ENCODE measurements around the gene POLR2A. TPM values are rescaled to one million over a fixed set of nuclear protein-coding genes. Genes with fewer than 3 reads are reported as not detected.

POLR2A gene
- total RNA-seq, 1 donor from 2014 or later, result 91.3 TPM

DNA sequence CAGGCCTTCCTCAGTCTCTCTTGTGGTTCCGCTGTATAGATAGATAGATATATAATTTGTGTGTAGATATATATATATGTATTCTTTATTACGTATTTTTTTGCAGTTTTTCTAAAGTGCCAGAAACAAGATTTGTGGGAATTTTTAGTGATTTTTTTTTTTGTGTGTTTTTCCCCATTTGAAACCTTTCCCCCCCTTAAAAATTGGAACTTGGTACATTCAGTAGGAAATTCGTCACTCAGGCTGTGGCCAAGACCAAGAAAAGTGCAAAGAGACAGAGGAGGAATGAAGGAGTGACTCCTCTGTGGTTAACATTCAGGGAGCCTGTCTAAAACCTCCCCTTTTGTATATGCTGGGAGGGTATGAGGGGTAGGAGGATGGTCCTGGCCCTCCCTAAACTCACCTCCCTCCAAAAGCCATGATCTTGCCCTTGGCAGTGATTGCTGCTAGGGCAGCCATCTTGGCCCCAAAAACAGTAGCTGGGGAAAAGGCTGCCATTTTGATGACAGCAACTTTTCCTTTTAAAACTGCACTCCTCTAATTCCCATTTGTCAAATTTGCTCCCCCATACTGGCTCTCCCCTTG lies 24.1 kb upstream of the POLR2A start:
- H3K36me3 ChIP-seq (ENCODE audit: control insufficient read depth in 3 of 3, insufficient read depth in 3 of 3, low read length in 3 of 3), result peaks cover 25 to 29% (median 29%) of the 10 kb centered on the region in 3 donors
- H3K27me3 ChIP-seq (ENCODE audit: control insufficient read depth in 3 of 3, insufficient read depth in 3 of 3, low read length in 3 of 3), result no peaks in the 10 kb centered on the region
- H3K9me3 ChIP-seq (ENCODE audit: control insufficient read depth in 3 of 3, low read length in 3 of 3), result no peaks in the 10 kb centered on the region
- H3K4me1 ChIP-seq (ENCODE audit: control insufficient read depth in 3 of 3, insufficient read depth in 3 of 3, low read length in 3 of 3), result peaks cover 4 to 13% (median 7%) of the 10 kb centered on the region in 3 donors
- no peak overlapping the region for H3K9ac ChIP-seq (ENCODE audit: low read depth in 1 of 3, low read length in 3 of 3)
- H3K4me3 ChIP-seq (ENCODE audit: low read length in 3 of 3), result no peak overlapping the region
- no peak overlapping the region for H3K27ac ChIP-seq (ENCODE audit: low read depth, low read length)

DNA sequence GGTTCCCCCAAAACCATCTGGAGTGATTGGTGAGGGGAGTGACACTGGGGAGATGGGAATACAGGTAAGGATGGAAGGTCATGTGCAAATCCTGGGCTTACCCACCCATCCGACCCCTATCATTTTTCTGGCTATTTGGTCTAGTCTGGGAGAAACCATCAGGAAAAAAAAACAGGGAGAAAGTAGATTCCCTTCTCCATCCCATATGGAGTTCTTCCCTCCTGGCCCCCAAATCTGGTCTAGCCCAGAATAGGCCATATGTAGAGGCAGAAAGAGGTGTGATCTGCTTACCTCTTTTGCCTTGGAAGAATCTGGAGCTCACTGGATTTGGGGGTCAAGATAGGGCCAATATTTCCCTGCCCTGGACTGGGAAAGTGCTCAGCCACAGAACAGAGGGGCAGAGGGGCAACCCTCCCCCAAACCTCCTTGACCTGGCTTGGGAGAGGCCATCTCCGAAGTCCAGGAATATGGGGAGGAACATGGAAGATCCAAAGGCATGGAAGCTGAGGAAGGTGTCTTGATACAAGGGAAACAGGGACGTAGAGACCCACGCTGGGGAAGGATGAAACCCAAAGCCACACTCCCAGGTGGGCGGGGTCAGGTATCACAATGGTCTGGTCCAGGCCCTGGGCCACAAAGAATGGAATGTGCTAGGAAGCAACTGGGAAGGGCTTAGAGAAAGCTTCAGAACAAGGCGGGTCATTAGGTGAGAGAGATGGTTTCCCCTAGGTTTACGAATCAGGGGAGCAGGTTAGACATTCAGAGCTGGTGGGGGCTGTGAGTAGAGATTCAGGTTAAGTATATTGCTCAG lies 23.1 kb upstream of the POLR2A start:
- Histone ChIP-seq H3K4me1 (ENCODE audit: control insufficient read depth in 3 of 3, insufficient read depth in 3 of 3, low read length in 3 of 3) (peaks cover 5 to 11% (median 5%) of the 10 kb centered on the region in 3 donors), H3K9me3 (ENCODE audit: control insufficient read depth in 3 of 3, low read length in 3 of 3) (no peaks in the 10 kb centered on the region), H3K4me3 (ENCODE audit: low read length in 3 of 3) (no peak overlapping the region), H3K9ac (ENCODE audit: low read depth in 1 of 3, low read length in 3 of 3) (no peak overlapping the region), H3K36me3 (ENCODE audit: control insufficient read depth in 3 of 3, insufficient read depth in 3 of 3, low read length in 3 of 3) (peaks cover 28 to 31% (median 28%) of the 10 kb centered on the region in 3 donors), H3K27ac (ENCODE audit: low read depth, low read length) (no peak overlapping the region), H3K27me3 (ENCODE audit: control insufficient read depth in 3 of 3, insufficient read depth in 3 of 3, low read length in 3 of 3) (no peaks in the 10 kb centered on the region)

DNA sequence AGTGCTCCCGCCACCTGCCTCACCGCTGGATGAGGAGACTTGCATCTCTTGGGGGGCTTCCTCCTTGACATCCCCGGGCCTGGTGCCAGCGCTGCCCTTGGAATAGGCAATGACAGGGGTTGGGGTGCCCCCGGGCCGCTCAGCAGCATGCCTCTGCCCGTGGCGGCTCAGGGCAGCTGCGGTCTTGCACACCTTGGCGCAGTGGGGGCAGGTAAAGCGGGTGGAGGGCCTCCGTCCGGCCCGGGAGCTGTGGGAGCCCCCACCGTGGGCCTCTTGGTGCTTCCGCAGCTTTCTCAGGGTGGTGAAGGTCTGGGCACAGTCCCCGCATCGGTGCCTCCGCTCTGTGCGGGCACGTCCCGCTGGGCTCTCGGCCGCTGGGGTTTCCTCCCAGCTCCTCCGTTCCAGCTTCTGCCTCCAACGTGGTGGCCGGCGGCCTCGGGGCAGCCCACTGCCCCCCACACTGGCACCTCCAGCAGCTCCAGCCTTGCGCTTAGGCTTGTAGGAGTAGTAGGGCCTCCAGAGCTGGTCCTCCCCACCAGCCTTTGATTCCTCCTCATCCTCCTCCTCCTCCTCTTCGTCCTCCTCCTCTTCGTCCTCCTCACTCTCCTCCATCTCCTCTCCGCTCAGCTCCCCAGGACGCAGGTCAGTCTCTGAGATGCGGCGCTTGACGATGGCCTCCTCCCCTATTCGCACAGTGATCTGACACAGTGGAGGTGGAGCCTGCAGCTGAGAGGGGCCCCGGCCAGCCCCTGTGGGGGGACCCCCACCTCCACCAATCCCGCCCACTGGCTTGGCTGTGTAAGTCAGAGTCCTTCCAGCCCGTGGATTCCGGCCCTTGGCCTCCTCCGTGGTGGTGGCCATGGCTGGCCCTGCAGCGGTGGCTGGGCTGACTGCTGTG lies 21.4 kb upstream of the POLR2A start:
- Histone ChIP-seq H3K27ac (ENCODE audit: low read depth, low read length) (no peak overlapping the region), H3K27me3 (ENCODE audit: control insufficient read depth in 3 of 3, insufficient read depth in 3 of 3, low read length in 3 of 3) (no peaks in the 10 kb centered on the region), H3K9ac (ENCODE audit: low read depth in 1 of 3, low read length in 3 of 3) (no peak overlapping the region), H3K9me3 (ENCODE audit: control insufficient read depth in 3 of 3, low read length in 3 of 3) (no peaks in the 10 kb centered on the region), H3K4me3 (ENCODE audit: low read length in 3 of 3) (no peak overlapping the region), H3K4me1 (ENCODE audit: control insufficient read depth in 3 of 3, insufficient read depth in 3 of 3, low read length in 3 of 3) (peaks cover 17 to 21% (median 21%) of the 10 kb centered on the region in 3 donors), H3K36me3 (ENCODE audit: control insufficient read depth in 3 of 3, insufficient read depth in 3 of 3, low read length in 3 of 3) (peaks cover 23 to 28% (median 26%) of the 10 kb centered on the region in 3 donors)

DNA sequence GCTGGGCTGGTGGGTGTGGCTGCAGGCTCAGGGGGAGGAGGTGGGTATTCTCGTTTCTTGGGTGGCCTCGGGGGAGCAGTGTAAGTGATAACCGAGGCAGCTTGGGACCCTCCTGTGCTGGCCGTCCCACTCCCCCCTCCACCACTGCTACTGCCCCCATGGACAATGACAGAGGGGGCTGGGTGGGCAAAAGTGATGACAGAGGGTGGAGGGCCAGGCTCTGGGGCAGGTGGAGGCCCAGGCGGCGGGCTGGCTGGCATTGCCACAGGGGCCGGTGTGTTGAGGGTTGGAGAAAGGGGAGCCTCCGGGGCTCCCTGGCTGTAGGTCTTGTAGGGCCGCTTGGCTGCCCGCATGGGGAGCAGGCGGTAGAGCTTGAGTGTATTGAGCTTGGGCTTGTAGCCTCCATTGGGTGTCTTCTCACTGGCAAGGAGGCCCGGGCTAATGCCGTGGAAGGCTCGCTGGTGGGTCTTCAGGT lies 20.8 kb upstream of the POLR2A start:
- Histone ChIP-seq H3K9ac (ENCODE audit: low read depth in 1 of 3, low read length in 3 of 3) (no peak overlapping the region), H3K36me3 (ENCODE audit: control insufficient read depth in 3 of 3, insufficient read depth in 3 of 3, low read length in 3 of 3) (peaks cover 23 to 29% (median 25%) of the 10 kb centered on the region in 3 donors), H3K4me1 (ENCODE audit: control insufficient read depth in 3 of 3, insufficient read depth in 3 of 3, low read length in 3 of 3) (peaks cover 18 to 24% (median 21%) of the 10 kb centered on the region in 3 donors), H3K9me3 (ENCODE audit: control insufficient read depth in 3 of 3, low read length in 3 of 3) (no peaks in the 10 kb centered on the region), H3K4me3 (ENCODE audit: low read length in 3 of 3) (no peak overlapping the region), H3K27me3 (ENCODE audit: control insufficient read depth in 3 of 3, insufficient read depth in 3 of 3, low read length in 3 of 3) (no peaks in the 10 kb centered on the region), H3K27ac (ENCODE audit: low read depth, low read length) (no peak overlapping the region)

DNA sequence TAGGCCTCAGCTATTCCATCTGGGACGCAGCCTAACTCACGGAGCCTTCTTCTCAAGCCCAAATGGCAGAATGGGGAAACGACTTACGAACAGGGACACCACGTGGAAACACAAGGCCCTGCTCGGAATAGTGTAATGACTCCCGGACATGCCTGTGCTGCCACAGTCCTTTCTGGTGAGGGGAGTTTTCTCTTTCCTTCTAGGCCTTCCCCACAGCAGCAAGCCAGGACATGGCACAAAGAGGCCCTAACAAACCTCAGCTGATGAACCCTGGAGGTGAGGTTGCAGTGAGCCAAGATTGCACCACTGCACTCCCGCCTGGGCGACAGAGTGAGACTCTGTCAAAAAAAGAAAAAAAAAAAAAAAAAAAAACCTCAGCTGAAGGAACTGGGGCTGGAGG lies 20.1 kb upstream of the POLR2A start:
- Histone ChIP-seq H3K27ac (ENCODE audit: low read depth, low read length) (no peak overlapping the region), H3K36me3 (ENCODE audit: control insufficient read depth in 3 of 3, insufficient read depth in 3 of 3, low read length in 3 of 3) (peaks cover 23 to 31% (median 25%) of the 10 kb centered on the region in 3 donors), H3K9me3 (ENCODE audit: control insufficient read depth in 3 of 3, low read length in 3 of 3) (no peaks in the 10 kb centered on the region), H3K9ac (ENCODE audit: low read depth in 1 of 3, low read length in 3 of 3) (no peak overlapping the region), H3K4me3 (ENCODE audit: low read length in 3 of 3) (no peak overlapping the region), H3K27me3 (ENCODE audit: control insufficient read depth in 3 of 3, insufficient read depth in 3 of 3, low read length in 3 of 3) (no peaks in the 10 kb centered on the region), H3K4me1 (ENCODE audit: control insufficient read depth in 3 of 3, insufficient read depth in 3 of 3, low read length in 3 of 3) (peaks cover 18 to 24% (median 21%) of the 10 kb centered on the region in 3 donors)

DNA sequence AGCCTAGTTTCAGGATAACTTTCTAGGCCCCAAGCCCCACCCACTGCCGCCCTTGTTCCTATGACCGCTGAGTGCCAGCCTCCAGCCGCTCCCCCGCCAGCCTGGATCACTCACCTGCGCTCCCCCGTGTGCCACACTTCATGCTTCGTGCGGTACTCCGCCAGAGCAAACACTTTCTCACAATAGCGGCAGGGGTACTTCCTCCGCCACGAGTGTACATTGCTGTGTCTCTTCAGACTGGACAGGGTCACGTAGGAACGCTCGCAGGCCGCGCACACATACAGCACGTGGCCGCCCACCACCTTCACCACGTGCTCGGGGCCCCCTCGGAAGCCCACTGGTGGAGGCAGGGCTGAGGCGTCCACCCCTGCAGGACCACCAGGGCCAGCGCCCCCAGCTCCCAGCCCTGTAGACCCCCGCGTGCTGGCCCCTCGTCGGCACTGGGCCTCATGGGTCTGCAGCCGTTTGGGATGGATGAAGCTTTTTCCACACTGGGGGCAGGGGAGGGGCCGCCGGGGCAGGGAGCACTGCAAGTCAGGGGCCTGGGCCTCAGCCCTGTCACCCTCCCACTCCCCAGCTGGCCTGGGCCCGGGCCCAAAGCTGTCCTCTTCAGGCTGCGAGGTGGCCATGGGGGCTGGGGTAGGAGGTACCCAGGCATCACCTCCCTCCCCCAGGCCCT lies 18.4 kb upstream of the POLR2A start:
- H3K4me1 ChIP-seq (ENCODE audit: control insufficient read depth in 3 of 3, insufficient read depth in 3 of 3, low read length in 3 of 3), result peaks cover 21 to 25% (median 24%) of the 10 kb centered on the region in 3 donors

DNA sequence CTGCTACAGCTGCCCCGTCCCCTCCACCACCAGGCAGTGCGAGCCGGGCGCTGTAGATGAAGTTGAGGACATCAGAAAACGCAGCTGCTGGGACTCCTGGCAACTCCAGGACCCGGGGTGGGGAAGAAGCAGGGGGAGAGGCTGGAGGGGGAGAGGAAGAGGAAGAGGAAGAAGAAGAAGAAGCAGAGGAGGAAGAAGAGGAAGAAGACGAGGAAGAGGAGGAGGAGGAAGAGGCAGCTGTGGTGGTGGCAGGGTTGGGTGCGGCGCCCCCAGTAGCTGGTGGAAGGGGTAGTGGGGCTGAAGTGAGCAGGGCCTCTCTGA lies 17.9 kb upstream of the POLR2A start:
- no peak overlapping the region for H3K4me3 ChIP-seq (ENCODE audit: low read length in 3 of 3)
- H3K4me1 ChIP-seq (ENCODE audit: control insufficient read depth in 3 of 3, insufficient read depth in 3 of 3, low read length in 3 of 3), result peaks cover 22 to 26% (median 25%) of the 10 kb centered on the region in 3 donors
- peak overlapping the region; percentile 77 for H3K27ac ChIP-seq (ENCODE audit: low read depth, low read length)
- no peaks in the 10 kb centered on the region for H3K27me3 ChIP-seq (ENCODE audit: control insufficient read depth in 3 of 3, insufficient read depth in 3 of 3, low read length in 3 of 3)
- peaks cover 23 to 31% (median 25%) of the 10 kb centered on the region in 3 donors for H3K36me3 ChIP-seq (ENCODE audit: control insufficient read depth in 3 of 3, insufficient read depth in 3 of 3, low read length in 3 of 3)
- H3K9me3 ChIP-seq (ENCODE audit: control insufficient read depth in 3 of 3, low read length in 3 of 3), result no peaks in the 10 kb centered on the region
- H3K9ac ChIP-seq (ENCODE audit: low read depth in 1 of 3, low read length in 3 of 3), result peak overlapping the region; percentile 43 to 69 (median 45)

More for the DNA sequence above, 18.4 kb upstream of the POLR2A start:
- Histone ChIP-seq H3K36me3 (ENCODE audit: control insufficient read depth in 3 of 3, insufficient read depth in 3 of 3, low read length in 3 of 3) (peaks cover 23 to 31% (median 25%) of the 10 kb centered on the region in 3 donors), H3K4me3 (ENCODE audit: low read length in 3 of 3) (no peak overlapping the region), H3K9me3 (ENCODE audit: control insufficient read depth in 3 of 3, low read length in 3 of 3) (no peaks in the 10 kb centered on the region), H3K9ac (ENCODE audit: low read depth in 1 of 3, low read length in 3 of 3) (peak overlapping the region in 1 of 3 donors; percentile 69), H3K27ac (ENCODE audit: low read depth, low read length) (peak overlapping the region; percentile 77), H3K27me3 (ENCODE audit: control insufficient read depth in 3 of 3, insufficient read depth in 3 of 3, low read length in 3 of 3) (no peaks in the 10 kb centered on the region)

DNA sequence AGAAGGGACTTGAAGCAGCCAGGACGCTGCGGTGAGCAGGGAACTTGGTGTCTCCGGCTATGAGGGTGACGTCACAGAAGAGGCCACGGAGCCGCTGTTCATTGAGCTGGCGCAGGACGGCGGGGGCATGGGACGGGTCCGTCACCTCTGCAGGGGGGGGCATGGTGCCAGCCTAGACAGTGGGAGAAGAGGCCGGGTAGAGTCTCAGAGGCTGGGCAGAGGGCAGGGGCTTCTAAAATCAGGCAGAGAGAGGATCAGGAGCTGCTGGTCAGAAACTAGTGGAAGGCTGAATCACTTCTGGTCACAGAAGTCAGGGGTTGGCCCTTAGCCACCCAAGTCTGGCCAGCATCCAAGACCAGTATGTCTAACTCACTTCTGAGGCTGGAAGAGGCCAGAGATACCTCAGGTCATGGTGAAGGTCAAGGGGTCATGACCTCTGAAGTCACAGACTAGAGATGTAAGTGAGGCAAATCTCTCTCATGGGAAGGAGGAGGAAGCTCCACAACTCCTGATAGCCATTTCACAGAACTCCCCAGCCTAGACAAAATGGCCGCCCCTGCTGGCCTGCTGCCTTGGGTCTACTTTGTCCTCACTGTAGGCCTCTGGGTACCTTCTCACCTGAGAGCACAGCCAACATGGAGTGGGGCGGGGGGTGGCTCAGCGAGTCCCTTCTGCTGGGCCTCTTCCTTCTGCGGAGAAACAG lies 17.4 kb upstream of the POLR2A start:
- Histone ChIP-seq H3K9ac (ENCODE audit: low read depth in 1 of 3, low read length in 3 of 3) (peak overlapping the region; percentile 43 to 69 (median 45)), H3K4me1 (ENCODE audit: control insufficient read depth in 3 of 3, insufficient read depth in 3 of 3, low read length in 3 of 3) (peaks cover 22 to 29% (median 27%) of the 10 kb centered on the region in 3 donors), H3K36me3 (ENCODE audit: control insufficient read depth in 3 of 3, insufficient read depth in 3 of 3, low read length in 3 of 3) (peaks cover 23 to 31% (median 25%) of the 10 kb centered on the region in 3 donors), H3K4me3 (ENCODE audit: low read length in 3 of 3) (no peak overlapping the region), H3K9me3 (ENCODE audit: control insufficient read depth in 3 of 3, low read length in 3 of 3) (no peaks in the 10 kb centered on the region), H3K27me3 (ENCODE audit: control insufficient read depth in 3 of 3, insufficient read depth in 3 of 3, low read length in 3 of 3) (no peaks in the 10 kb centered on the region), H3K27ac (ENCODE audit: low read depth, low read length) (peak overlapping the region; percentile 77)

DNA sequence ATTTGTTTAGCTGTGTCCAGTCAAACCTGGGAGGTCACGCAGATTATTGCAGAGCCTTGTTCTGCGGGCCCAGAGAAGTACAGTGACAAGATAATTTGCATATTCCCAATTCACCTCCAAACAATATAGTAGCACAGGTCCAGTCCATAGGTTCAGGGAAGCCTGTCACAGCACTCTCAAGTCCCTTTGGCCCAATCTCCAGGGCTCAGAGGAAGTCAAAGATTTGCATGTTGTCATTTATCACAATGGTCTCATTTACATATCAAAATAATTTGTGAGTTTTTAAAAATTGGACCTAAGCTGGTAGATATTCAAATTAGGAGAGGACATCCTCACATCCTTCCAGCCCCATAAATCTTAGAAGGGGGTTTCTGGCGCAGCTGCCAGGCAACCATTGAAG lies 16.7 kb upstream of the POLR2A start:
- H3K4me3 ChIP-seq (ENCODE audit: low read length in 3 of 3), result no peak overlapping the region
- H3K27me3 ChIP-seq (ENCODE audit: control insufficient read depth in 3 of 3, insufficient read depth in 3 of 3, low read length in 3 of 3), result no peaks in the 10 kb centered on the region
- H3K36me3 ChIP-seq (ENCODE audit: control insufficient read depth in 3 of 3, insufficient read depth in 3 of 3, low read length in 3 of 3), result peaks cover 20 to 28% (median 23%) of the 10 kb centered on the region in 3 donors
- peaks cover 22 to 32% (median 30%) of the 10 kb centered on the region in 3 donors for H3K4me1 ChIP-seq (ENCODE audit: control insufficient read depth in 3 of 3, insufficient read depth in 3 of 3, low read length in 3 of 3)
- H3K9ac ChIP-seq (ENCODE audit: low read depth in 1 of 3, low read length in 3 of 3), result no peak overlapping the region
- peak overlapping the region; percentile 77 for H3K27ac ChIP-seq (ENCODE audit: low read depth, low read length)
- H3K9me3 ChIP-seq (ENCODE audit: control insufficient read depth in 3 of 3, low read length in 3 of 3), result no peaks in the 10 kb centered on the region
